Pericardium fibroblast (primary cell): ENCODE measurements around the gene PIK3CD. TPM values are rescaled to one million over a fixed set of nuclear protein-coding genes. Genes with fewer than 3 reads are reported as not detected.

Experiments
- total RNA-seq: library from RNA; depleted of rRNA; stranded (reverse); fragments of >200 nt; gene quantifications from 2 replicates; pipeline ENCODE4 v1.2.3, GENCODE V29; 2015

PIK3CD gene
- 4.6 and 6.2 TPM in 2 replicates for total RNA-seq

DNA sequence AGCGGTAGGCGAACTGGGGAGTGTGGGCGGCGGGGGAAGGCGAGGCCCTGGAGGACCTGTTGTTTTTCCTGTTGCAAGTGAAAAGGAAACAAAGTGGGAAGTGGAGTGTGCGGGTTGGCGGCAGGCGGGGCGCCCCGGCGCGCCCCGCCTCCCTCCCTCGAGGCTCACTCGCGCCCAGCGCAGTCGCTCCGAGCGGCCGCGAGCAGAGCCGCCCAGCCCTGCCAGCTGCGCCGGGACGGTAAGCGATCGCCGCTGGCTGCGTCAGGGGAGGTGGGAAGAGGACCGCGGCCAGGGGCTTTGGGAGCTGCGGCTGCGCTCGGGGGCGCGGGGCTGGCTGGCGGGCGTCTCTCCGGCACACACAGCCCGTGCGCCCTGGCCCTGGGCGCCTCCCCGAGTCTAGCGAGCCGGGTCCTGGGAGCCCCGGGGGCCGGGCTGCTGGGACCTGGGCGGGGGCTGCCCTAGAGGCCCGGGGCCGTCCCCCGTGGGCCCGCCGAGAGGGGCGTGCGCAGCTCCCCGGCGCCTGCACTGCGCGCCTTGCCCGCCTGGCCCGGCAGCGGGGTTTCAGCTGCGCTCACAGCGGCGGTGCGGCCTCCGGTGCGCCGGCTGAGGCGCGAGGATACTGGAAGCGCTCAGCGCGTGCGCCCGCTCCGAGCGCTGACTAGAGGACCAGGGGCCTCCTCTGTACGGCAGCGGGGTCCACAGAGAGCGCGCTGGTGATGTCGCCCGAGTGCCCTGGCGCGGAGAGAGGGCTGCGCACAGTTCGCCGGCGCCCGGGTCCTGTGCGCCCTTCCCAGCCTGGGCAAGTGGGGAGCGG lies at the start of gene PIK3CD:
TSS of gene PIK3CD (plus strand) at position 167 of the 814 bp plus-strand sequence. CDS start 58,725 bp downstream, outside the sequence.

Other genes with a start within 250 kb of the PIK3CD start
- 7.8 and 9.6 TPM in 2 replicates for gene SLC25A33, start 112.3 kb upstream of the PIK3CD start, total RNA-seq
- 5.8 and 6.6 TPM in 2 replicates for gene TMEM201, start 62.8 kb upstream of the PIK3CD start, total RNA-seq
- 76.4 and 78.3 TPM in 2 replicates for gene CLSTN1, start 172.2 kb downstream of the PIK3CD start, total RNA-seq